GM10248 (cell line): Measurements from ENCODE around the gene OR5K2.

Experiments used
- CTCF ChIA-PET: fragments of 300-600 bp; sonication (Branson Sonifier 250); formaldehyde crosslinking; extraction: SDS; loops from one replicate; lab custom pipeline; 2021; ENCODE audit warnings: antibody characterized with exemption; lab: Yijun Ruan, JAX
- POLR2A ChIA-PET: fragments of 350-650 bp; sonication (Branson Sonifier 250); formaldehyde crosslinking; extraction: SDS; loops from one replicate; lab custom pipeline; 2020; ENCODE audit warnings: antibody characterized with exemption; lab: Yijun Ruan, JAX
- DNase-seq: peaks from one replicate; pipeline ENCODE4 v3.0.0; 2012; ENCODE audit errors: extremely low spot score
- CTCF ChIP-seq: IDR thresholded peaks from 2 replicates; pipeline ENCODE4 v1.5.1; 2012; ENCODE audit warnings: mild to moderate bottlenecking, low read depth; ENCODE audit errors: extremely low read depth, missing control alignments, control extremely low read depth

Gene OR5K2

DNA sequence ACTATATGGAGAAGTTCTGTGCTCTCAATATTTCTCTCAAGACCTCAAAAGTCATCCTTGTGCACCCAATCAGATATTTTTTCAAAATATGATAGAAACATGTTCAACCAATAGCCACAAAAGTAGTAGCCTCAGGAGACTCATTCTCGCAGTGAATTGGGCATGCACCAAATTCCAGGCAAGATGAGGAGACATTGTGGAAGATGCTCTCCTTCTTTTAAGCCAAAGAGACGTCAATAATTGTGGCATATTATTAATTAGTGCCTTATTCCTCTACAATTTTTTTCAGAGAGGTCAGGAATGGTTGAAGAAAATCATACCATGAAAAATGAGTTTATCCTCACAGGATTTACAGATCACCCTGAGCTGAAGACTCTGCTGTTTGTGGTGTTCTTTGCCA lies at the start of gene OR5K2:
Gene OR5K2 (plus strand): TSS at position 301 of the 400 bp plus-strand sequence. CDS start 0 bp downstream, at position 301.
- ChIA-PET CTCF (interaction anchor here (1.3 kb wide), 1 partner anchor 15 kb away, joined by 3 read pairs; no protein-coding TSS in a partner anchor), POLR2A (no interaction called here)
- no peak for DNase-seq
- no peak for TF ChIP-seq CTCF

DNA sequence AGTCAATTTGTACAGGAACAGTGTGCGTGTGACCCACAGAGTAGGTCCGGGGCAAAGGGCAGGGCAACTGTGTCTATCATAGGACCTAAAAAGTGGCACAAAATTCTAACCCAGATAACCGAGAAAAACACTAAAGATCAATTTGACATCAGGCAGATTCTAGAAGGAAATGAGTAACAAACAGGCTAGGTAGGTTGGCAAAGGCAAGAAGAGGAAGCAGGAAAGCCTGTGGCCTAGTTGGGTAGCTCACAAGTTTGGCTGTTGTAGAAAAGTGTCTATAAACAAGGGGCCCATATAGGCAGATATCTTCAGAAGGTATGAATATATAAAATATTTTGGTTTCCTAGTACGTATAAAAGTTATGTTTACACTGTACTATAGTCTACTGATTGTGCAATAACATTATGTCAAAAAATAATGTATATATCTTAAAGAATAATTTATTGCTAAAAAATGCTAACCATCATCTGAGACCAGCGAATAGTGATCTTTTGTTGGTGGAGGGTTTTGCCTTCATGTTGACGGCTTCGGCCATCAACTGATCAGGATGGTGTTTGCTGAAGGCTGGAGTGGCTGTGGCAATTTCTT lies 47.8 kb upstream of the OR5K2 start:
- no peak for TF ChIP-seq CTCF
- DNase-seq = no peak
- CTCF ChIA-PET = interaction anchor here (1.9 kb wide), 1 partner anchor 8 kb away, joined by 4 read pairs; no protein-coding TSS in a partner anchor
- POLR2A ChIA-PET = no interaction called here

- DNase-seq = no peak
- TF ChIP-seq CTCF = no peak
- ChIA-PET POLR2A (no interaction called here), CTCF (interaction anchor here (1.9 kb wide), 1 partner anchor 8 kb away, joined by 4 read pairs; no protein-coding TSS in a partner anchor)
Measured at GRCh38 chr3:98450372-98450771, 47.1 kb upstream of the OR5K2 start.

DNA sequence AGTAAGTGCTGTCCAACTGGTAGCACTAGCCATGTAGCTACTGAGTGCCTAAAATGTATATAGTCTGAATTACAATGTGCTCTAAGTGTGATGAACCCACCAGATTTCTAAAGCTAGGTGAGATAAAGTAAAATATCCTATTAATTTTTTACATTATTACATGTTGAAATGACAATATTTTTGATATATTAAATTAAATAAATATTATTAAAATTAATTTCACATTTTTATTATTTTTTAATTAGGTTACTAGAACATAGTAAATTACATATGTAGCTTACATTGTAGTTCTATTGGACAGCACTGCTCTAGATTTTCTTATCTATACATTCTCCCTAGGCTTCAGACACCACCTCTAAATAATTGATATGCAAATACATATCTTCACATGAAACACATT lies 43.7 kb upstream of the OR5K2 start:
- TF ChIP-seq CTCF = no peak
- no peak for DNase-seq
- ChIA-PET POLR2A (no interaction called here), CTCF (interaction anchor here (3.5 kb wide), 1 partner anchor 10 kb away, joined by 26 read pairs; no protein-coding TSS in a partner anchor)

DNA sequence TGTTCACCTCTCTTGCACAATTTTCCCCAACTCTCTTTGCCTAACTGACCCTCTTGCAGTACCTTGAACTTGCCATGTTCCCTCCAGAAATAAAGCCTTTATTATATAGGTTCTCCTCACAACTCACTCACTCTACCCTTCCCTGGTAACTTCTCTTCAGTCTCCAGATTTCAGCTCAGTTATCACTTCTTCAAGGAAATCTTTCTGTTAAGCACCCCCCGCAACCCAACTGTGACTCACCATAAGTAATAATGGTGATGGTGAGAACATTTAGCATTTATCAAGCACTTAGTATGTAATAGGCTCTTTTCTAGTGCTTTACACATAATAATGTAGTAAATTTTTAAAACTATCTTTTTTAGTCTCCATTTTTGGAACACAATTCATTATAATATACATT lies 42.6 kb upstream of the OR5K2 start:
- TF ChIP-seq CTCF = no peak

GRCh38 chr3:98457543-98457942 lies 39.9 kb upstream of the OR5K2 start:
- CTCF ChIA-PET = no interaction called here

More for the DNA sequence above, 42.6 kb upstream of the OR5K2 start:
- ChIA-PET POLR2A (no interaction called here), CTCF (interaction anchor here (2.2 to 3.5 kb wide), 2 partner anchors 11 to 15 kb away, joined by 6 to 26 read pairs; no protein-coding TSS in a partner anchor)
- no peak for DNase-seq

More at GRCh38 chr3:98457543-98457942, 39.9 kb upstream of the OR5K2 start:
- TF ChIP-seq CTCF = no peak
- DNase-seq = no peak
- POLR2A ChIA-PET = no interaction called here
